A549 (cell line): Measurements from ENCODE around the gene SPATA13. TPM values are rescaled to one million over a fixed set of nuclear protein-coding genes. Genes with fewer than 3 reads are reported as not detected.

Experiments used
- ATAC-seq, 2 experiments: fragments of 200-7000 bp in 1 of 2; fragments of >200 bp in 1 of 2; cut with Nextera tagmentation in 1 of 2; cut with Tn5 transposase in 1 of 2; 3 replicates each; pipeline versions ENCODE4 v1.8.0 to v1.9.1; 2018 to 2020; ENCODE audit warnings: mild to moderate bottlenecking in 1 of 2, moderate library complexity in 1 of 2
- CTCF ChIA-PET: fragments of 300-600 bp; sonication (Branson Sonifier 250); formaldehyde crosslinking; extraction: SDS; loops from one replicate; lab custom pipeline; 2021; ENCODE audit warnings: antibody characterized with exemption, inconsistent platforms; lab: Yijun Ruan, JAX
- POLR2A ChIA-PET: fragments of 350-600 bp; formaldehyde crosslinking; extraction: SDS; loops from one replicate; lab custom pipeline; 2021; ENCODE audit warnings: antibody characterized with exemption, inconsistent platforms; lab: Yijun Ruan, JAX
- DNase-seq, 2 experiments: peaks; one replicate each; pipeline versions ENCODE4 v3.0.0 to v3.0.0-alpha.2; 2011 to 2016; ENCODE audit warnings: low read depth in 1 of 2, low spot score in 1 of 2
- FAIRE-seq: peaks from 2 replicates; lab custom pipeline; 2011; peaks lifted over from hg19 to GRCh38; lab: Jason Lieb, UNC
- H3K27ac ChIP-seq, 2 experiments: fragments of >200 bp; sonication (Bioruptor Twin); formaldehyde crosslinking; 3 replicates each; pipeline ENCODE4 v1.5.1; 2016 to 2017
- H3K4me1 ChIP-seq: fragments of >200 bp; sonication (Bioruptor Twin); formaldehyde crosslinking; 3 replicates; pipeline ENCODE4 v1.6.1; 2016
- H3K4me2 ChIP-seq: fragments of >200 bp; sonication (Bioruptor Twin); formaldehyde crosslinking; 3 replicates; pipeline ENCODE4 v1.6.1; 2016
- H3K4me3 ChIP-seq: fragments of >200 bp; sonication (Bioruptor Twin); formaldehyde crosslinking; 3 replicates; pipeline ENCODE4 v1.5.1; 2016
- H3K9me3 ChIP-seq: fragments of >200 bp; sonication (Bioruptor Twin); formaldehyde crosslinking; 3 replicates; pipeline ENCODE4 v1.6.1; 2016
- BHLHE40 ChIP-seq: IDR thresholded peaks from 2 replicates; pipeline ENCODE4 v1.6.1; 2012; ENCODE audit warnings: low read depth, low read length, inconsistent platforms
- CBX8 ChIP-seq: fragments of 200-600 bp; sonication (generic); IDR thresholded peaks from 2 replicates; pipeline ENCODE4 v1.6.1; 2016
- CEBPB ChIP-seq, 2 experiments: fragments of >200 bp in 1 of 2; sonication (Bioruptor Twin) in 1 of 2; formaldehyde crosslinking in 1 of 2; IDR thresholded peaks; 2 replicates each; pipeline ENCODE4 v1.6.1; 2012 to 2016
- CHD4 ChIP-seq: fragments of 200-600 bp; sonication (generic); IDR thresholded peaks from 2 replicates; pipeline ENCODE4 v1.6.1; 2016; ENCODE audit warnings: antibody characterized with exemption, mild to moderate bottlenecking, borderline replicate concordance
- E2F6 ChIP-seq: IDR thresholded peaks from 2 replicates; pipeline ENCODE4 v1.6.1; 2012; ENCODE audit warnings: low read depth, borderline replicate concordance
- FOXS1 ChIP-seq: fragments of 250-450 bp; sonication (Bioruptor Pico); IDR thresholded peaks from 2 replicates; pipeline ENCODE4 v1.5.0; 2020; ENCODE audit warnings: mild to moderate bottlenecking, moderate library complexity
- HDAC2 ChIP-seq: fragments of 200-600 bp; sonication (generic); IDR thresholded peaks from 2 replicates; pipeline ENCODE4 v1.6.1; 2016
- HES2 ChIP-seq: fragments of >200 bp; sonication (Bioruptor Twin); formaldehyde crosslinking; IDR thresholded peaks from 2 replicates; pipeline ENCODE4 v1.6.1; 2016
- HEYL ChIP-seq: fragments of 250-450 bp; sonication (Bioruptor Pico); IDR thresholded peaks from 2 replicates; pipeline ENCODE4 v1.8.0; 2021; ENCODE audit warnings: mild to moderate bottlenecking, moderate library complexity
- HMGXB4 ChIP-seq: fragments of 250-450 bp; sonication (Bioruptor Pico); IDR thresholded peaks from 2 replicates; pipeline ENCODE4 v1.5.0; 2021; ENCODE audit warnings: mild to moderate bottlenecking, moderate library complexity, borderline replicate concordance
- JUNB ChIP-seq: fragments of >200 bp; sonication (Bioruptor Twin); formaldehyde crosslinking; IDR thresholded peaks from 2 replicates; pipeline ENCODE4 v1.6.1; 2016
- MAFK ChIP-seq: fragments of 450-650 bp; IDR thresholded peaks from 2 replicates; pipeline ENCODE4 v1.6.1; 2014; ENCODE audit not compliant: partially characterized antibody
- NFE2L2 ChIP-seq: fragments of 150-350 bp; conservative IDR thresholded peaks from 2 replicates; pipeline ENCODE4 v1.6.1; 2014; ENCODE audit warnings: low read length
- NR3C1 ChIP-seq: fragments of >200 bp; sonication (Bioruptor Twin); formaldehyde crosslinking; IDR thresholded peaks from 3 replicates; pipeline ENCODE4 v1.6.1; 2017
- PHF8 ChIP-seq: fragments of 200-600 bp; sonication (generic); IDR thresholded peaks from 2 replicates; pipeline ENCODE4 v1.6.1; 2016; ENCODE audit warnings: low read depth, mild to moderate bottlenecking, antibody characterized with exemption, moderate library complexity, borderline replicate concordance
- POLR2A ChIP-seq: IDR thresholded peaks from 2 replicates; pipeline ENCODE4 v1.6.1; 2012; ENCODE audit warnings: mild to moderate bottlenecking, low read length
- POLR2AphosphoS2 ChIP-seq: conservative IDR thresholded peaks from 2 replicates; pipeline ENCODE4 v1.6.1; 2012; ENCODE audit warnings: low read length, improper control_type of control experiment, inconsistent platforms
- RAD21 ChIP-seq, 2 experiments: fragments of >200 bp in 1 of 2; sonication (Bioruptor Twin) in 1 of 2; formaldehyde crosslinking in 1 of 2; IDR thresholded peaks in 1 of 2; conservative IDR thresholded peaks in 1 of 2; 2 replicates in 1 of 2; 3 replicates in 1 of 2; pipeline ENCODE4 v1.6.1; 2012 to 2018; ENCODE audit warnings: inconsistent platforms in 1 of 2
- RARB ChIP-seq: fragments of 250-450 bp; sonication (Bioruptor Pico); IDR thresholded peaks from 2 replicates; pipeline ENCODE4 v1.8.0; 2021; ENCODE audit warnings: mild to moderate bottlenecking, moderate library complexity
- RCOR1 ChIP-seq: fragments of 150-350 bp; IDR thresholded peaks from 2 replicates; pipeline ENCODE4 v1.6.1; 2014; ENCODE audit warnings: antibody characterized with exemption, low read length, low read depth
- RFX5 ChIP-seq: fragments of 450-650 bp; IDR thresholded peaks from 2 replicates; pipeline ENCODE4 v1.7.1; 2014; ENCODE audit warnings: antibody characterized with exemption, mild to moderate bottlenecking, moderate library complexity
- RNF2 ChIP-seq: fragments of 200-600 bp; sonication (generic); IDR thresholded peaks from 2 replicates; pipeline ENCODE4 v1.6.1; 2016; ENCODE audit warnings: low read depth, mild to moderate bottlenecking, antibody characterized with exemption, moderate library complexity, borderline replicate concordance
- SMC3 ChIP-seq: fragments of >200 bp; sonication (Bioruptor Twin); formaldehyde crosslinking; IDR thresholded peaks from 3 replicates; pipeline ENCODE4 v1.6.1; 2018; ENCODE audit warnings: inconsistent platforms
- TP53 ChIP-seq: fragments of 250-450 bp; sonication (Bioruptor Pico); IDR thresholded peaks from 2 replicates; pipeline ENCODE4 v1.5.0; 2021; ENCODE audit warnings: mild to moderate bottlenecking, moderate library complexity
- ZC3H11A ChIP-seq: fragments of 450-650 bp; IDR thresholded peaks from 2 replicates; pipeline ENCODE4 v1.6.1; 2014; ENCODE audit warnings: antibody characterized with exemption, mild to moderate bottlenecking
- ZNF302 ChIP-seq: fragments of 250-450 bp; sonication (Bioruptor Pico); IDR thresholded peaks from 2 replicates; pipeline ENCODE4 v1.9.0; 2021; ENCODE audit warnings: inconsistent platforms, mild to moderate bottlenecking, moderate library complexity
- WGBS: methylation state at CpG from one replicate; pipeline ENCODE4 v1.1.6; 2017; ENCODE audit errors: missing lambda C conversion rate; 5-methylcytosine and 5-hydroxymethylcytosine counted together
- polyA plus RNA-seq, 4 experiments: library from polyadenylated mRNA; depleted of rRNA in 3 of 4; stranded (reverse); fragments of >200 nt; fragmentation: RNase III in 1 of 4; extraction: RNeasy Plus Mini Kit Qiagen cat#74134 plus additional on column Dnase treatment in 1 of 4; gene quantifications; 2 replicates in 3 of 4; 3 replicates in 1 of 4; pipeline ENCODE4 v1.2.3, GENCODE V29; 2011 to 2017
- TF ChIP-seq, protein P1 (sequence below): fragments of >200 bp; sonication (Bioruptor Twin); formaldehyde crosslinking; IDR thresholded peaks from 3 replicates; pipeline ENCODE4 v1.6.1; 2016

SPATA13 gene
- polyA plus RNA-seq, 2 of the 4 experiments (the other 2 are of a cell fraction): 3.1 to 6.3 TPM

- FAIRE-seq: no peak
- Histone ChIP-seq H3K27ac (no peak overlapping the region), H3K4me2 (no peak overlapping the region), H3K4me1 (peaks cover 24% of the 10 kb centered on the region), H3K9me3 (no peaks in the 10 kb centered on the region), H3K4me3 (no peak overlapping the region)
- DNase-seq: no peak
- POLR2A ChIA-PET: no interaction called here
- CTCF ChIA-PET: interaction anchor here (1.5 kb wide), 2 partner anchors 18 to 159 kb away, joined by 3 read pairs; partner anchors contain the start of gene SPATA13
- 95% methylated on average over 2 of the region's 2 CpGs for WGBS
- TF ChIP-seq CHD4 (no peak), POLR2A (no peak), CBX8 (no peak), RCOR1 (no peak), SMC3 (no peak), ZC3H11A (no peak), PHF8 (no peak), E2F6 (no peak), HDAC2 (no peak), RFX5 (no peak), RNF2 (no peak), FOXS1 (no peak), NR3C1 (no peak), POLR2AphosphoS2 (no peak), HMGXB4 (CRISPR knock-in tag) (no peak), RARB (CRISPR knock-in tag) (no peak), MAFK (no peak), HEYL (CRISPR knock-in tag) (no peak)
- TF ChIP-seq, protein P1, sequence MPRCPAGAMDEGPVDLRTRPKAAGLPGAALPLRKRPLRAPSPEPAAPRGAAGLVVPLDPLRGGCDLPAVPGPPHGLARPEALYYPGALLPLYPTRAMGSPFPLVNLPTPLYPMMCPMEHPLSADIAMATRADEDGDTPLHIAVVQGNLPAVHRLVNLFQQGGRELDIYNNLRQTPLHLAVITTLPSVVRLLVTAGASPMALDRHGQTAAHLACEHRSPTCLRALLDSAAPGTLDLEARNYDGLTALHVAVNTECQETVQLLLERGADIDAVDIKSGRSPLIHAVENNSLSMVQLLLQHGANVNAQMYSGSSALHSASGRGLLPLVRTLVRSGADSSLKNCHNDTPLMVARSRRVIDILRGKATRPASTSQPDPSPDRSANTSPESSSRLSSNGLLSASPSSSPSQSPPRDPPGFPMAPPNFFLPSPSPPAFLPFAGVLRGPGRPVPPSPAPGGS: no peak
- no peak for ATAC-seq
These were observed 18.4 kb downstream of the SPATA13 start for GRCh38 chr13:24178847-24179485.

DNA sequence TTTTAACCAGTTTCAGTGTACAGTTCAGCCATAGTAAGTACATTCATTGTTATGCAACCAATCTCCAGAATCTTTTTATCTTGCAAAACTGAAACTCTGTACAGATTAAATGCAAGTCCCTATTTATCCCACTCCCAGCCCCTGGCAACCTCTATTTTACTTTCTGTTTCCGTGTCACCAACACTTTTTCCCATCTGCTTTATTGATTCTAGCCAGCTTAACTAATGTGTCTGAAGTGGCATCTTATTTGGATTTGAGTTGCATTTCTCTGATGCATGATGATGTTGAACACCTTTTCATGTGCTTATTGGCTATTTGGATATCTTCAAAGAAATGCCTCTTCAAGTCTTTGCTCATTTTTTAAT, 18.9 kb downstream of the SPATA13 start:
- Histone ChIP-seq H3K4me3 (no peak overlapping the region), H3K4me1 (peaks cover 29% of the 10 kb centered on the region), H3K4me2 (no peak overlapping the region), H3K9me3 (no peaks in the 10 kb centered on the region), H3K27ac (no peak overlapping the region)
- 92% methylated on average over 1 of the region's 1 CpG for WGBS
- FAIRE-seq (no peak), ATAC-seq (no peak), DNase-seq (no peak)
- TF ChIP-seq ZNF302 (CRISPR knock-in tag) (no peak), JUNB (no peak), TP53 (no peak), NFE2L2 (no peak), HEYL (CRISPR knock-in tag) (no peak), CHD4 (no peak), BHLHE40 (no peak), HES2 (no peak), POLR2AphosphoS2 (no peak), CEBPB (IDR thresholded peaks at IDR 0.05) (no peak), ZC3H11A (no peak), E2F6 (no peak), RAD21 (conservative IDR thresholded peaks at IDR 0.05 in 1 of 2, IDR thresholded peaks at IDR 0.05 in 1 of 2) (no peak)
- ChIA-PET CTCF (interaction anchor here (1.5 kb wide), 2 partner anchors 19 to 159 kb away, joined by 3 read pairs; partner anchors contain the start of gene SPATA13), POLR2A (no interaction called here)
